Measurements from ENCODE around the gene GNMT. TPM values are rescaled to one million over a fixed set of nuclear protein-coding genes. Genes with fewer than 3 reads are reported as not detected.

The GNMT gene
- total and polyA plus RNA-seq, 2 of the 8 experiments (the other 6 are each of a cell fraction or from before 2014, with no cell fraction given) = 1.8 to 3.4 TPM

GRCh38 chr6:42996513-42996912 lies 36.0 kb downstream of the GNMT start:
- H3K23me2 ChIP-seq (ENCODE audit: low read depth, low read length) = no peaks in the 10 kb centered on the region
- no peak overlapping the region for H2BK20ac ChIP-seq (ENCODE audit: low read length)
- no peak overlapping the region for H2AFZ ChIP-seq (ENCODE audit: low read length)
- H3K4me3 ChIP-seq (ENCODE audit: extremely low read depth in 1 of 4, insufficient read depth in 2 of 4, low read depth in 3 of 4, low read length in 4 of 4) = no peak overlapping the region
- no peaks in the 10 kb centered on the region for H3K79me2 ChIP-seq (ENCODE audit: control insufficient read depth in 1 of 2, insufficient read depth in 2 of 2, low read length in 2 of 2)
- peaks cover 0 to 1% of the 10 kb centered on the region in 2 experiments for H4K20me1 ChIP-seq (replicated peaks in 1 of 2; ENCODE audit: control insufficient read depth in 1 of 2, insufficient read depth in 2 of 2, low read length in 2 of 2)
- no peak overlapping the region for H3K4ac ChIP-seq (replicated peaks; ENCODE audit: insufficient read length, low read depth, low read length)
- H3K4me1 ChIP-seq (replicated peaks in 1 of 4; ENCODE audit: control insufficient read depth in 3 of 4, insufficient read depth in 4 of 4, low read length in 3 of 4) = no peaks in the 10 kb centered on the region; a peak in 1 of 7 replicates
- no peak overlapping the region for H3K14ac ChIP-seq (ENCODE audit: insufficient read length)
- CTCF ChIA-PET (ENCODE audit: partially characterized antibody) = interaction anchor here (0.6 to 5.6 kb wide), 14 partner anchors 10 to 1127 kb away, joined by 3 to 30 read pairs (median 4); partner anchors contain the start of gene PPP2R5D
- H3K36me3 ChIP-seq (ENCODE audit: control insufficient read depth in 2 of 4, insufficient read depth in 4 of 4, low read length in 3 of 4) = peaks cover 0 to 3% (median 0%) of the 10 kb centered on the region in 4 experiments; a peak in 2 of 8 replicates
- no peak overlapping the region for H4K91ac ChIP-seq (replicated peaks; ENCODE audit: insufficient read length, low read length)
- H3K9me3 ChIP-seq (ENCODE audit: insufficient read depth in 2 of 2, low read depth in 1 of 2, low read length in 1 of 2) = no peaks in the 10 kb centered on the region
- H3K9ac ChIP-seq (replicated peaks in 1 of 4; ENCODE audit: extremely low read depth in 1 of 4, low read depth in 3 of 4, low read length in 3 of 4) = no peak overlapping the region
- no peak overlapping the region for H2AK5ac ChIP-seq (ENCODE audit: low read depth, low read length)
- no peak overlapping the region for H4K5ac ChIP-seq (ENCODE audit: insufficient read length, low read depth, low read length)
- POLR2A ChIA-PET (ENCODE audit: partially characterized antibody) = interaction anchor here (1.4 to 3.3 kb wide), 3 partner anchors 8 to 18 kb away, joined by 4 to 14 read pairs (median 5); partner anchors contain the start of genes MEA1 and PEX6
- no peak overlapping the region for H2BK12ac ChIP-seq (ENCODE audit: low read depth, low read length)
- TF ChIP-seq POLR2A (IDR thresholded peaks at IDR 0.05; ENCODE audit: control extremely low read depth in 1 of 2, low read depth in 2 of 2, low read length in 2 of 2) = no peak
- no peak for TF ChIP-seq RNF2 (IDR thresholded peaks at IDR 0.05; ENCODE audit: borderline replicate concordance, low read depth, low read length, missing control alignments, poor library complexity, severe bottlenecking)
- no peak for TF ChIP-seq CEBPB (IDR thresholded peaks at IDR 0.05; ENCODE audit: low read depth, low read length)
- H3K27me3 ChIP-seq (replicated peaks in 1 of 4; ENCODE audit: control insufficient read depth in 3 of 4, extremely low read depth in 1 of 4, insufficient read depth in 3 of 4, low read length in 3 of 4) = no peaks in the 10 kb centered on the region
- no peak overlapping the region for H3K18ac ChIP-seq (ENCODE audit: extremely low read depth, low read length)
- no peak overlapping the region for H2BK5ac ChIP-seq (ENCODE audit: low read depth, low read length)
- no peak for DNase-seq (ENCODE audit: low read depth in 1 of 2, low spot score in 2 of 2)
- H2BK120ac ChIP-seq (replicated peaks; ENCODE audit: low read depth, low read length) = no peak overlapping the region
- H2BK15ac ChIP-seq (ENCODE audit: low read length) = no peak overlapping the region
- H3K4me2 ChIP-seq (ENCODE audit: insufficient read depth in 1 of 2, low read depth in 2 of 2, low read length in 2 of 2) = no peak overlapping the region
- no peak for FAIRE-seq
- no peak overlapping the region for H3K27ac ChIP-seq (ENCODE audit: low read depth, low read length)
- H4K8ac ChIP-seq (ENCODE audit: extremely low read depth, insufficient read depth, low read length) = no peak overlapping the region
- H3K79me1 ChIP-seq (ENCODE audit: low read depth, low read length) = peaks cover 3% of the 10 kb centered on the region; the same call in 1 of the 2 replicates
- H3K23ac ChIP-seq (ENCODE audit: insufficient read length) = no peak overlapping the region
- H3K56ac ChIP-seq (replicated peaks; ENCODE audit: insufficient read length, low read depth, low read length) = no peak overlapping the region

Measured in H1 (cell line).